NCI-H2171 treated with DMSO at 0.1 percent for 48 hours (cell line): ENCODE data around the gene C2orf92.

Source experiments
- DNase-seq: peaks from one replicate; lab custom pipeline; 2025; lab: John Stamatoyannopoulos, UW

The C2orf92 gene

DNA sequence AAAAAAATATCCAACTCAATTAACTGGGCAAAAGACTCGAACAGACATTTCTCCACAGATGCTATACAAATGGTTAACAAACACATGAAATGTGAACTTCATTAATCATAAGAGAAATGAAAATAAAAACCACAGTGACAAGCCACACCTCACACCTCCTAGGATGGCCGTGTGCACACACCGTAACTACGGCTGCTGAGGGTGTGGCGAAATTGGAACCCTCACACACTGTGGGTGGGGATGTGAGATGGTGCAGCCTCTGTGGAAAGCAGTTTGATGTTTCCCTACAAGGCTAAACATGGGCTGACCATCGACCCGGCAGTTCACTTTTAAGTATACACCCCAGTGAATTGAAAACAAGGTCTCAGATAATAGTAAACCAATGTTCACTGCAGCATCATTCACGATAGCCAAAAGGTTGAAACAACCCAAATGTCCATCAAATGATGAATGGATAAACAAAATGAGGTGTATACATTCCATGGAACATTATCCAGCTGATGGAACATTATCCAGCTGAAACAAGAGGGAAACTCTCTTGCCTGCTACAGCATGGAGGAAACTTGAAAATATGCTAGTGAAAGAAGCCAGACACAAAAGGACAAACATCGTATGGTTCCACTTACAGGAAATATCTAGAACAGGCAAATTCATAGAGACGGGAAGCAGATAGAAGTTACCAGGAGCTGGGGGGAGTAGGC, 76.1 kb downstream of the C2orf92 start:
- peak; percentile 43 for DNase-seq

DNA sequence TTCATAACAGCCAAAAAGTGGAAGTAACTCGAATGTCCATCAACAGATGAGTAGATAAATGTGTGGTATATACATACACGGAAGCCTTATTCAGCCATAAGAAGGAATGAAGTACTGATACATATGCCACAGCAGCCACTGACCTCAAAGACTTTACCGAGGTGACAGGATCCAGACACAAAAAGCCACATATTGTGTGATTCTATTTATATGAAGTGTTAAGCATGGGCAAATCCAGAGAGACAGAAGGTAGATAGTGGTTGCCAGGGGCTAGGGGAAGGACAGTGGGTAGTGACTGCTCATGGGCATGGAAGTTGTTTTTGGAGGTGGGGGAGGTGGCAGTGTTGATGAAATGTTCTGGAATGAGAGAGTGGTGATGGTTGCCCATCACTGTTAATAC, 77.8 kb downstream of the C2orf92 start:
- peak; percentile 45 for DNase-seq

DNA sequence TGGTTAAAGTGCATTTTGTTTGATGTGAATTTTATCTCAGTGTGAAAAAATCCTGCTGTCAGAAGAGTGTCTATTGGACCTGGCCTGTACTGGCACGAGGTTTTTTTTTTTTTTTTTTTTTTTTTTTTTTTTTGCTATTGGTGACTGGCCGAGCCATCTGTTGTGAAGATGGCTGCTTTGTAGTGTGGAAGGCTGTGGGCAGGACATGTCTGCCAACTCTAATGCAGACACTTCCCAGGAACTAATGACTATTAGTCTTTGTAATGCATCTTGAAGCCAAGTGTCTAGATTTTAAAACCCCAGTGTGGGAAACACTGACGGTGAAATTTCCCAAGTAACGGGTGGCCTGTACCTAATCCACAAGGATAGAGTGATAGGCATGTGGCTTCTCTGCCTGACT, 78.2 kb downstream of the C2orf92 start:
- DNase-seq = peak; percentile 76

DNA sequence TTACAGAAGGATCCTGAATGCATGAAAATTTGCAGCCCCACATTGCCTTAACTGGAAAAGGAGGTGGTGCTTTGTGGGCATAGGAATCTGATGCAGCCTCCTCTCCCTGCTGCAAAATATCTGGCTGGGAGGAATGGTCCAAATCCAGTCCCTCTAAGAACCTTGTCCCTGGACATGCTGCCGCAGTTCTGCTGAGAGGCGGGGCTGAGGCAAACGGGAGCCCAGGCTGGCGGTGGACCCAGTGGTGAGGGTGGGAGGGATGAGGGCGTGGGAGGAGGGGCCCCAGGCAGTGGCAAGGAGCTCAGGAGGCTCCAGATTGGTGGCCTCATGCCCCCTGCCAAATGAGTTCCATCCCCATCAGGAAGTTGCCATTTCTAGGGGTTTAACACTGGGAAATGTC, 80.1 kb downstream of the C2orf92 start:
- no peak for DNase-seq

DNA sequence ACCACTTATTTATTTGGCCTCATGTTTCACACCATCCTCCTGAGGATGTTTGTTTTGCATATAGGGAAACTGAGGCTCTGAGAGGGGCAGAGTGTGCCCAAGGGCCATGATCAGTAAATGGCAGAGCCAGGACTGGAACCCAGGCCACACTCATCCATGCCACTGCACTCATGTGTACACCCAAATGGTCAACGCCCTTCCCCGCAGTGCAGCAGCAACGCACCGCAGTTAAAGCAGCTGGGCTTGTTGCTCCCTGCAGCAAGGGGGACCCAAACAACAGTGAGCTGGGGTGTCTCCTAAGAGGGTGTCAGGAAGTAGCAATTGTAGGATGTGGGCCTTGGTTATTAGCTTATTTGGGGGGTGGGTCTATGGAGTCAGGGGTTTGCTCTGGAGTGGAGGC, 80.5 kb downstream of the C2orf92 start:
- no peak for DNase-seq

DNA sequence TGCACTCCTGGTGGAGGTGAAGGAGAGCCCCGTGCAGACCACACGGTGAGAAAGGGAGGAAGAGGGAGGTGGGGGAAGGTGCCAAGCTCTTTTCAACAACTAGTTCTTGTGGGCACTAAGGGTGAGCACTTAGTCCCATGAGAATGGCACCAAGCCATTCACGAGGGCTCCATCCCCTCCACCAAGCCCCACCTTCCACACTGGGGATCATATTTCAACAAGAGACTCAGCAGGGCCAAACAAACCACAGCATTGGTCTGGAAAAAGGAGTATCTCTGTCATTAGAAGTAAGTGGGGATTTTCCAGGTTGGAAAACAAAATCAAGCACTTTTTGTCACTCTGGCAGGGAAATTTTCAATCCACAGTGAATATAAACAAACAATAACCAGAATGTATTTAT, 82.2 kb downstream of the C2orf92 start:
- peak; percentile 71 for DNase-seq
